Measurements from ENCODE around the gene C4orf51.
"Not testable (repeated sequence)": the region's sequence is repeated elsewhere in the genome, so short reads cannot be mapped to it uniquely, and the experiment has no call there.

C4orf51 gene

DNA sequence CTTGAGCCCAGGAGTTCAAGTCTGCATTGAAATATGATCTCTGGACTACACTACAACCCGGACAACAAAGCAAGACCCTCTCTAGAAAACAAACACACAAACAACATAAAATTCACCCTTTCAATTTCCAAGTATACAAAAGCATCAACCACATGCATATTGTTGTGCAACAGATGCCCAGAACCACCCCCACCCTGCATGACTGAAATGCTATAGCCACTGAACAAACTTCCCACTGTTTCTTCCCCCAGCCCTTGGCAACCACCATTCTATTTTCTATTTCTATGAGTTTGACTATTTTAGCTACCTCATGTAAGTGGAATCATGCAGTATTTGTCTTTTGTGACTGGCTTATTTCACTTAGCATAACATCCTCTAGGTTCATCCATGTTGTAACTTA is 14.2 kb upstream of the C4orf51 start:
- peaks cover 0 to 3% (median 0%) of the 10 kb centered on the region in 5 donors for H3K9me3 ChIP-seq (ENCODE audit: control insufficient read depth in 5 of 5, low read length in 5 of 5)
- no peak overlapping the region for H3K27ac ChIP-seq (ENCODE audit: low read depth, low read length)

DNA sequence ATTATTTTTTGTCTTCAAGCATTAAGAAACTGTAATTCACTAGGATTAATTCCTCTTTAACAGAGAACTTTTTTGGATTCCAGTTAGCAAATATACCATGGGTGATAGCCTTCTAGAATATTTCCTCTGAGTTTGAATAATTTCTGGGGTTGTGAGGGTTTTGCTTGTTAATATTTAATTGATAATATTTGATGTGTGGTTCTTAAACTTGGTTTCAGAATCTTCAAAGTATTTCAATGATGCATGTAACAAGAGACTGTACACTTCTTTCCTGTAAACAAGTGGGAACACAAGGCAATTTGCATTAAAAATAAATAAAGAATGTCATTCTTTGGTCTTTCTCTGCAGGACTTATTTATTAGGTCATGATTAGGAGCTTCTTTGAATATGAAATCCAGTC is 9.5 kb upstream of the C4orf51 start:
- no peaks in the 10 kb centered on the region for H3K9me3 ChIP-seq (ENCODE audit: control insufficient read depth in 5 of 5, low read length in 5 of 5)
- H3K4me3 ChIP-seq (ENCODE audit: low read depth in 1 of 5, low read length in 5 of 5) = no peak overlapping the region
- no peak overlapping the region for H3K27ac ChIP-seq (ENCODE audit: low read depth, low read length)
- H3K9ac ChIP-seq (ENCODE audit: low read length in 5 of 5) = no peak overlapping the region
- H3K27me3 ChIP-seq (ENCODE audit: control insufficient read depth in 5 of 5, insufficient read depth in 4 of 5, low read length in 5 of 5) = no peaks in the 10 kb centered on the region
- no peaks in the 10 kb centered on the region for H3K36me3 ChIP-seq (ENCODE audit: control insufficient read depth in 5 of 5, insufficient read depth in 5 of 5, low read length in 5 of 5)
- peaks cover 0 to 11% (median 2%) of the 10 kb centered on the region in 5 donors for H3K4me1 ChIP-seq (ENCODE audit: control insufficient read depth in 5 of 5, insufficient read depth in 5 of 5, low read length in 5 of 5)

More for the DNA sequence above, 14.2 kb upstream of the C4orf51 start:
- no peaks in the 10 kb centered on the region for H3K36me3 ChIP-seq (ENCODE audit: control insufficient read depth in 5 of 5, insufficient read depth in 5 of 5, low read length in 5 of 5)
- H3K9ac ChIP-seq (ENCODE audit: low read length in 5 of 5) = no peak overlapping the region
- peaks cover 0 to 2% (median 0%) of the 10 kb centered on the region in 5 donors for H3K27me3 ChIP-seq (ENCODE audit: control insufficient read depth in 5 of 5, insufficient read depth in 4 of 5, low read length in 5 of 5)
- peaks cover 0 to 12% (median 3%) of the 10 kb centered on the region in 5 donors for H3K4me1 ChIP-seq (ENCODE audit: control insufficient read depth in 5 of 5, insufficient read depth in 5 of 5, low read length in 5 of 5)
- no peak overlapping the region for H3K4me3 ChIP-seq (ENCODE audit: low read depth in 1 of 5, low read length in 5 of 5)

DNA sequence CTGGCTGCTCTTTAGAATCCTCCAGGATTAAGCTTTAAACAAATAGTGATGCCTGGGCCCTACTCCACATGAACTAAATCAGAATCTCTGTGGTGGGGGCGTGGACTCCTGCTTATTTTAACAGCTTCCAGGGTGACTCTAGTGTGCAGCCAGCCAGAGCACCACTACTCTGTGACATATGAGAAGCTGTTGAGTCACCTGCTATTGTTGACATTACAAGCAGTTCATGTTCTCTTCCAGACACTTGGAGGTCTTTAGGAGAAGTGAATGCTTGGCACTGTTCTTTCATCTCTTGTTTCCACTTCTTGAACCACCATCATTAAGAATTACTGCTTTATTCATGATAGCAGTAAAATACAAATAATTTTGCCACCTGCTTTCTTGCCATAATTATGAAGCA is 426 bp upstream of the C4orf51 start:
- no peak overlapping the region for H3K9ac ChIP-seq (ENCODE audit: low read length in 5 of 5)
- H3K27ac ChIP-seq (ENCODE audit: low read depth, low read length) = peak overlapping the region; percentile 49
- peaks cover 0 to 21% (median 14%) of the 10 kb centered on the region in 5 donors for H3K4me1 ChIP-seq (ENCODE audit: control insufficient read depth in 5 of 5, insufficient read depth in 5 of 5, low read length in 5 of 5)
- no peaks in the 10 kb centered on the region for H3K27me3 ChIP-seq (ENCODE audit: control insufficient read depth in 5 of 5, insufficient read depth in 4 of 5, low read length in 5 of 5)
- no peak overlapping the region for H3K4me3 ChIP-seq (ENCODE audit: low read depth in 1 of 5, low read length in 5 of 5)
- peaks cover 0 to 10% (median 2%) of the 10 kb centered on the region in 5 donors for H3K9me3 ChIP-seq (ENCODE audit: control insufficient read depth in 5 of 5, low read length in 5 of 5)
- H3K36me3 ChIP-seq (ENCODE audit: control insufficient read depth in 5 of 5, insufficient read depth in 5 of 5, low read length in 5 of 5) = no peaks in the 10 kb centered on the region

DNA sequence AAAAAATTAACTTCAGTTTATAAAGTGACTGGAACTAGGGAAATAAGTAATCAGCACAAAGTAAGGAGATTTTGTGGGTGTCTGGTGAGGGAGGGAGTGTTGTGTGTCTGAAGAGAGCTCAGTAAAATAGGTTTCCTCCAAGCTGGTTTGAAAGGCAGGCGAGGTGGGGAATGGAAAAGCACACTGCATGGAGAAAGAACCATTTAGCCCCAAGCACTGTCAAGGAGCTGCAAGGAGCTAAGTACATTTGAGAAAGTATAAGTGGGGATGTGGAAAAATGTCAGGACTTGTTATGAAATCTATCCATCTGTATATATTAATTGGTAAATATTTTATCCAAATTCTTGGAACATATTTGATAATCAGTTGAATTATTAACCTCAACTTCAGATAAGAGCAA is 956 bp downstream of the C4orf51 start:
- Histone ChIP-seq H3K9ac (ENCODE audit: low read length in 5 of 5) (peak overlapping the region in 1 of 5 donors; percentile 35), H3K36me3 (ENCODE audit: control insufficient read depth in 5 of 5, insufficient read depth in 5 of 5, low read length in 5 of 5) (no peaks in the 10 kb centered on the region), H3K27ac (ENCODE audit: low read depth, low read length) (peak overlapping the region; percentile 49), H3K27me3 (ENCODE audit: control insufficient read depth in 5 of 5, insufficient read depth in 4 of 5, low read length in 5 of 5) (no peaks in the 10 kb centered on the region), H3K4me3 (ENCODE audit: low read depth in 1 of 5, low read length in 5 of 5) (no peak overlapping the region), H3K9me3 (ENCODE audit: control insufficient read depth in 5 of 5, low read length in 5 of 5) (peaks cover 0 to 10% (median 2%) of the 10 kb centered on the region in 5 donors), H3K4me1 (ENCODE audit: control insufficient read depth in 5 of 5, insufficient read depth in 5 of 5, low read length in 5 of 5) (peaks cover 0 to 18% (median 14%) of the 10 kb centered on the region in 5 donors)

DNA sequence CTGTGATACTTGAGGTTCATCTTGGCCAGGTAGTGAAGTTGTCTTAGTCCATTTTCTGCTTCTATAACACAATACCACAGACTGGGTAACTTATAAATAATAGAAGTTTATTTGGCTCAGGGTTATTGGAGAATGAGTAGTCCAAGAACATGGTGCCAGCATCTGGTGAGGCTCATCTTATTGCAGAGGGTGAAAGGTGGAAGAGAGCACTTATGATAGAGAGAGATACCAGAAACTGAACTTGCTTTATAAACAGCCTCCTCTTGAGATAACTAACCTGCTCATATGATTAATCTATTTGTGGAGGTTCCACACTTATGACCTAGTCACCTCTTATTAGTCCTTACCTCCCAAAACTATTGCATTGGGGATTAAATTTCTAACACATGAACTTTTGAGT is 1.6 kb downstream of the C4orf51 start:
- Histone ChIP-seq H3K4me3 (ENCODE audit: low read depth in 1 of 5, low read length in 5 of 5) (no peak overlapping the region), H3K36me3 (ENCODE audit: control insufficient read depth in 5 of 5, insufficient read depth in 5 of 5, low read length in 5 of 5) (no peaks in the 10 kb centered on the region), H3K27ac (ENCODE audit: low read depth, low read length) (no peak overlapping the region), H3K4me1 (ENCODE audit: control insufficient read depth in 5 of 5, insufficient read depth in 5 of 5, low read length in 5 of 5) (peaks cover 0 to 18% (median 14%) of the 10 kb centered on the region in 5 donors), H3K9me3 (ENCODE audit: control insufficient read depth in 5 of 5, low read length in 5 of 5) (peaks cover 0 to 10% (median 2%) of the 10 kb centered on the region in 5 donors), H3K27me3 (ENCODE audit: control insufficient read depth in 5 of 5, insufficient read depth in 4 of 5, low read length in 5 of 5) (no peaks in the 10 kb centered on the region), H3K9ac (ENCODE audit: low read length in 5 of 5) (no peak overlapping the region)

DNA sequence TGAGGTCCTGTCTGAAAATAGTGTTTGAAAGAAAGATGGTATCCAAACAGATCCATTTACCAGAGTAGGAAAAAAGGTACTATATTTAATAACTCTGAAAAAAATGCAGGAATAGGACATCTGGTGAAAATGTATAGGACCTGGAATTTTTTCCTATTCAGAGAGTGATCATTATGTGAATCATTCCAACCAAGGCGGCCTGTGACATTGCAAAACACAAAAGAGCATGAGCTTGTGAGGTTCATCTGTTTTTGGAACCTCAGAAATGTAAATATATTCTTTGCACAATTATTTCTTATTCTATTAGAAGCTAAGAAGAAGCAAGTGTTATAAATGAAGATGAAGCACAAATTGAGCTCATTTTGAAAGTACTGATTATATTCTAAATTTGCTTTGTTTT is 2.0 kb downstream of the C4orf51 start:
- Histone ChIP-seq H3K27me3 (ENCODE audit: control insufficient read depth in 5 of 5, insufficient read depth in 4 of 5, low read length in 5 of 5) (no peaks in the 10 kb centered on the region), H3K36me3 (ENCODE audit: control insufficient read depth in 5 of 5, insufficient read depth in 5 of 5, low read length in 5 of 5) (no peaks in the 10 kb centered on the region), H3K9me3 (ENCODE audit: control insufficient read depth in 5 of 5, low read length in 5 of 5) (peaks cover 0 to 9% (median 2%) of the 10 kb centered on the region in 5 donors), H3K27ac (ENCODE audit: low read depth, low read length) (no peak overlapping the region), H3K4me1 (ENCODE audit: control insufficient read depth in 5 of 5, insufficient read depth in 5 of 5, low read length in 5 of 5) (peaks cover 0 to 18% (median 14%) of the 10 kb centered on the region in 5 donors), H3K9ac (ENCODE audit: low read length in 5 of 5) (no peak overlapping the region), H3K4me3 (ENCODE audit: low read depth in 1 of 5, low read length in 5 of 5) (no peak overlapping the region)

DNA sequence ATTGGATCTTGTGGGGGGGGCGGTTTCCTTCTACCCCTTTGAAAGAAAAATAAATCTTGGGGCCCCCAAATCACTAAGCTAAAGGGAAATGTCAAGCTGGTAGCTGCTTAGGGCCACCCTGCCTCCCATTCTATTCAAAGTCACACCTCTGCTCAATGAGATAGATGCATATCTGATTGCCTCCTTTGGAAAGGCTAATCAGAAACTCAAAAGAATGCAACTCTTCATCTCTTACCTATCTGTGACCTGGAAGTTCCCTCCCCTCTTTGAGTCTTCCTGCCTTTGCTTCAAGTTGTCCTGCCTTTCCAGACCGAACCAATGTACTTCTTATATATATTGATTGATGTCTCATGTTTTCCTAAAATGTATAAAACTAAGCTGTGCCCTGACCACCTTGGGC is 7.0 kb downstream of the C4orf51 start:
- H3K9ac ChIP-seq (ENCODE audit: low read length in 5 of 5) = no peak overlapping the region
- no peaks in the 10 kb centered on the region for H3K9me3 ChIP-seq (ENCODE audit: control insufficient read depth in 5 of 5, low read length in 5 of 5)
- H3K27me3 ChIP-seq (ENCODE audit: control insufficient read depth in 5 of 5, insufficient read depth in 4 of 5, low read length in 5 of 5) = no peaks in the 10 kb centered on the region
- no peaks in the 10 kb centered on the region for H3K4me1 ChIP-seq (ENCODE audit: control insufficient read depth in 5 of 5, insufficient read depth in 5 of 5, low read length in 5 of 5)
- H3K36me3 ChIP-seq (ENCODE audit: control insufficient read depth in 5 of 5, insufficient read depth in 5 of 5, low read length in 5 of 5) = no peaks in the 10 kb centered on the region
- H3K4me3 ChIP-seq (ENCODE audit: low read depth in 1 of 5, low read length in 5 of 5) = no peak overlapping the region
- H3K27ac ChIP-seq (ENCODE audit: low read depth, low read length) = no peak overlapping the region

DNA sequence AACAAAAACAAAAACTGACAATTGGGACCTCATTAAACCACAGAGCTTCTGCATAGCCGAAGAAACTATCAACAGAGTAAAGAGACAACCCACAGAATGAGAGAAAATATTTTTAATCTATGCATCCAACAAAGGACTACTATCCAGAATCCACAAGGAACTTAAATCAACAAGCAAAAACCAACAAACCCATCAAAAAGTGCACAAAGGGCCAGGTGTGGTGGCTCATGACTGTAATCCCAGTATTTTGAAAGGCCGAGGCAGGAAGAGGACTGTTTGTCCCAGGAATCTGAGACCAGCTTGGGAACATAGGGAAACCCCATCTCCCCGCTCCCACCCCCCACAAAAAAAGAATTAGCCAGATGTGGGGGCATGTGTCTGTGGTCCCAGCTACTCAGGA is 10.7 kb downstream of the C4orf51 start:
- H3K4me3 ChIP-seq (ENCODE audit: low read depth in 1 of 5, low read length in 5 of 5) = no peak overlapping the region
- H3K9me3 ChIP-seq (ENCODE audit: control insufficient read depth in 5 of 5, low read length in 5 of 5) = no peaks in the 10 kb centered on the region
- H3K9ac ChIP-seq (ENCODE audit: low read length in 5 of 5) = no peak overlapping the region
- no peaks in the 10 kb centered on the region for H3K4me1 ChIP-seq (ENCODE audit: control insufficient read depth in 5 of 5, insufficient read depth in 5 of 5, low read length in 5 of 5)
- H3K27me3 ChIP-seq (ENCODE audit: control insufficient read depth in 5 of 5, insufficient read depth in 4 of 5, low read length in 5 of 5) = no peaks in the 10 kb centered on the region
- no peaks in the 10 kb centered on the region for H3K36me3 ChIP-seq (ENCODE audit: control insufficient read depth in 5 of 5, insufficient read depth in 5 of 5, low read length in 5 of 5)
- no peak overlapping the region for H3K27ac ChIP-seq (ENCODE audit: low read depth, low read length)

DNA sequence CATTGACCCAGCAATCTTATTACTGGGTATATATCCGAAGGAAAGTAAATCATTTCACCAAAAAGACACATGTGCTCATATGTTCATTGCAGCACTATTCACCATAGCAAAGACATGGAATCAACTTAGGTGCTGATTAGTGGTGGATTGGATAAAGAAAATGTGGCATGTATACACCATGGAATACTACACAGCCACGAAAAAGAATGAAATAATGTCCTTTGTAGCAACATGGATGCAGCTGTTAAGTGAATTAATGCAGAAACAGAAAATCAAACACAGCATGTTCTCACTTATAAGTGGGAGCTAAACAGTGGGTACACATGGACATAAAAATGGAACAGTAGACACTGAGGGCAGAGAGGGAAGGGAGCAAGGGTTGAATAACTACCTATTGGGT is 11.5 kb downstream of the C4orf51 start:
- H3K36me3 ChIP-seq (ENCODE audit: control insufficient read depth in 5 of 5, insufficient read depth in 5 of 5, low read length in 5 of 5); H3K4me1 ChIP-seq (ENCODE audit: control insufficient read depth in 5 of 5, insufficient read depth in 5 of 5, low read length in 5 of 5); H3K9ac ChIP-seq (ENCODE audit: low read length in 5 of 5); H3K27ac ChIP-seq (ENCODE audit: low read depth, low read length); H3K9me3 ChIP-seq (ENCODE audit: control insufficient read depth in 5 of 5, low read length in 5 of 5); H3K4me3 ChIP-seq (ENCODE audit: low read depth in 1 of 5, low read length in 5 of 5); H3K27me3 ChIP-seq (ENCODE audit: control insufficient read depth in 5 of 5, insufficient read depth in 4 of 5, low read length in 5 of 5): not testable (repeated sequence)

DNA sequence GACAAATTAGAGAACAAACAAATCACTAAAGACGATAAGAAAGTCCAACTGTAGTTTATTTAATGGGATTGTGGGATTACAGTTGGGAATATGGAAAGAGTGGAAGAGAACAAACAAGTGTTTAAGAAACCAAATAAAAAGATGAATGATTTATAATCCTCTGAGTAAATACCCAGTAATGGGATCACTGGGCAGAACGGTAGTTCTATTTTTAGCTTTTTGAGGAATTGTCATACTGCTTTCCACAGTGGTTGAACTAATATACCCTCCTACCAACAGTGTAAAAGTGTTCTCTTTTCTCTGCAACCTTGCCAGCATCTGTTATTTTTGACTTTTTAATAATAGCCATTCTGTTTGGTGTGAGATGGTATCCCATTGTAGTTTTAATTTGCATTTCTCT is 15.0 kb downstream of the C4orf51 start:
- no peak overlapping the region for H3K4me3 ChIP-seq (ENCODE audit: low read depth in 1 of 5, low read length in 5 of 5)
- H3K4me1 ChIP-seq (ENCODE audit: control insufficient read depth in 5 of 5, insufficient read depth in 5 of 5, low read length in 5 of 5) = no peaks in the 10 kb centered on the region
- no peak overlapping the region for H3K9ac ChIP-seq (ENCODE audit: low read length in 5 of 5)
- H3K9me3 ChIP-seq (ENCODE audit: control insufficient read depth in 5 of 5, low read length in 5 of 5) = no peaks in the 10 kb centered on the region
- no peaks in the 10 kb centered on the region for H3K36me3 ChIP-seq (ENCODE audit: control insufficient read depth in 5 of 5, insufficient read depth in 5 of 5, low read length in 5 of 5)
- H3K27me3 ChIP-seq (ENCODE audit: control insufficient read depth in 5 of 5, insufficient read depth in 4 of 5, low read length in 5 of 5) = no peaks in the 10 kb centered on the region
- H3K27ac ChIP-seq (ENCODE audit: low read depth, low read length) = no peak overlapping the region

DNA sequence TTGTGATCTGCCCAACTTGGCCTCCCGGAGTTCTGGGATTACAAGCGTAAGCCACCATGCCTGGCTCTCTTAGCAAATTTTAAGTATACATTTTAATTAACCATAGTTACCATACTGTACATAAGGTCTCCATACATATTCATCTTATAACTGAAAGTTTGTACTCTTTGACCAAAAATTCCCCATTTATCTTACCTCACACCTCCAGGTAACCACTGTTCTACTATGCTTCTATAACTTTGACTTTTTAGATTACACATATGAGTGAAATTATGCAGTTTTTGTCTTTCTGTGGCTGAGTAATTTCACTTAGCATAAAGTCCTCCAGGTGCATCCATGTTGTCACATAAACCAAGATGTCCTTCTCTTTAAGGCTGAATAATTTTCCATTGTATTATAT is 17.4 kb downstream of the C4orf51 start:
- H3K9me3 ChIP-seq (ENCODE audit: control insufficient read depth in 5 of 5, low read length in 5 of 5) = no peaks in the 10 kb centered on the region

More for the DNA sequence above, 17.4 kb downstream of the C4orf51 start:
- no peak overlapping the region for H3K4me3 ChIP-seq (ENCODE audit: low read depth in 1 of 5, low read length in 5 of 5)
- H3K36me3 ChIP-seq (ENCODE audit: control insufficient read depth in 5 of 5, insufficient read depth in 5 of 5, low read length in 5 of 5) = no peaks in the 10 kb centered on the region
- H3K27ac ChIP-seq (ENCODE audit: low read depth, low read length) = no peak overlapping the region
- no peaks in the 10 kb centered on the region for H3K4me1 ChIP-seq (ENCODE audit: control insufficient read depth in 5 of 5, insufficient read depth in 5 of 5, low read length in 5 of 5)
- H3K9ac ChIP-seq (ENCODE audit: low read length in 5 of 5) = no peak overlapping the region
- H3K27me3 ChIP-seq (ENCODE audit: control insufficient read depth in 5 of 5, insufficient read depth in 4 of 5, low read length in 5 of 5) = no peaks in the 10 kb centered on the region
